Panc1 (cell line): ENCODE results near the gene GSS. TPM values are rescaled to one million over a fixed set of nuclear protein-coding genes. Genes with fewer than 3 reads are reported as not detected.
"Not testable (repeated sequence)": the region's sequence is repeated elsewhere in the genome, so short reads cannot be mapped to it uniquely, and the experiment has no call there.

Experiments used
- ATAC-seq: fragments of 200-7000 bp; cut with Tn5 transposase; 2 replicates; pipeline ENCODE4 v1.9.1; 2020; ENCODE audit warnings: mild to moderate bottlenecking, moderate library complexity
- BruUV-seq: library from RNA; stranded (reverse); fragments of 400-500 nt; replicated peaks from 2 replicates; lab custom pipeline; 2021; lab: Mats Ljungman, UMichigan
- CTCF ChIA-PET: fragments of 300-600 bp; sonication (Branson Sonifier 250); formaldehyde crosslinking; loops from one replicate; lab custom pipeline; 2022; ENCODE audit warnings: antibody characterized with exemption; lab: Charles Lee
- POLR2A ChIA-PET: fragments of 300-600 bp; sonication (Branson Sonifier 250); formaldehyde crosslinking; loops from one replicate; lab custom pipeline; 2022; ENCODE audit warnings: antibody characterized with exemption; lab: Charles Lee
- DNase-seq: peaks from one replicate; pipeline ENCODE4 v3.0.0-alpha.2; 2010; ENCODE audit warnings: low read depth, low spot score
- H3K27ac ChIP-seq: 2 replicates; pipeline ENCODE4 v1.5.1; 2011; ENCODE audit warnings: mild to moderate bottlenecking, low read length, inconsistent platforms
- H3K27me3 ChIP-seq: fragments of 200-500 bp; sonication (Bioruptor generic); 2 replicates; pipeline ENCODE4 v1.6.0; 2014; ENCODE audit warnings: low read length, inconsistent platforms; ENCODE audit not compliant: control insufficient read depth, insufficient read depth
- H3K36me3 ChIP-seq: fragments of 200-500 bp; sonication (Bioruptor generic); 2 replicates; pipeline ENCODE4 v1.5.1; 2014; ENCODE audit warnings: inconsistent platforms, mild to moderate bottlenecking, low read length, moderate library complexity; ENCODE audit not compliant: control insufficient read depth, insufficient read depth
- H3K4me1 ChIP-seq: 2 replicates; pipeline ENCODE4 v1.5.1; 2011; ENCODE audit warnings: inconsistent platforms, mild to moderate bottlenecking, low read length, moderate library complexity; ENCODE audit not compliant: control insufficient read depth, insufficient read depth
- H3K4me3 ChIP-seq, 2 experiments: 2 replicates each; pipeline ENCODE4 v1.5.1; 2011 to 2012; ENCODE audit warnings: low read depth in 2 of 2, low read length in 2 of 2, mild to moderate bottlenecking in 2 of 2, inconsistent platforms in 1 of 2, moderate library complexity in 1 of 2
- H3K9me3 ChIP-seq: fragments of 200-500 bp; sonication (Bioruptor generic); 2 replicates; pipeline ENCODE4 v1.5.1; 2014; ENCODE audit warnings: low read depth, mild to moderate bottlenecking, inconsistent platforms, low read length, moderate library complexity; ENCODE audit not compliant: control insufficient read depth, insufficient read depth
- POLR2AphosphoS5 ChIP-seq: IDR thresholded peaks from 2 replicates; pipeline ENCODE4 v1.6.1; 2012; ENCODE audit warnings: mild to moderate bottlenecking, low read depth, low read length, moderate library complexity
- SIN3A ChIP-seq: IDR thresholded peaks from 2 replicates; pipeline ENCODE4 v1.6.1; 2012; ENCODE audit warnings: low read depth, mild to moderate bottlenecking, low read length, moderate library complexity, borderline replicate concordance; ENCODE audit not compliant: insufficient read depth
- TCF7L2 ChIP-seq: IDR thresholded peaks from 2 replicates; pipeline ENCODE4 v1.6.1; 2011; ENCODE audit warnings: mild to moderate bottlenecking, low read depth, low read length, inconsistent platforms
- in situ Hi-C: cut with HindIII; loops from 2 replicates; pipeline ENCODE4 v1.10.0; 2016; ENCODE audit warnings: low sequenced_read_pairs, low pct_unique_long_range_greater_than_20kb
- intact Hi-C: fragments of 100-400 bp; cut with micrococcal nuclease; formaldehyde crosslinking; loops from one replicate; pipeline ENCODE4 v1.10.0; 2022; ENCODE audit not compliant: unreplicated experiment
- total RNA-seq: library from RNA; stranded (reverse); gene quantifications from one replicate; pipeline ENCODE4 v1.2.1, GENCODE V29; 2021; ENCODE audit not compliant: unreplicated experiment
- TF ChIP-seq, protein P1 (sequence below): fragments of 450-650 bp; IDR thresholded peaks from 2 replicates; pipeline ENCODE4 v1.5.1; 2017; ENCODE audit warnings: mild to moderate bottlenecking
- TF ChIP-seq, protein P2 (sequence below), 2 experiments: IDR thresholded peaks; 2 replicates each; pipeline ENCODE4 v1.6.1; 2011 to 2012; ENCODE audit warnings: low read depth in 2 of 2, control low read depth in 1 of 2, low read length in 1 of 2, mild to moderate bottlenecking in 1 of 2, moderate library complexity in 1 of 2; ENCODE audit not compliant: insufficient read depth in 1 of 2

Gene GSS
- total RNA-seq, 1 experiment from 2014 or later, result 64.8 TPM

DNA sequence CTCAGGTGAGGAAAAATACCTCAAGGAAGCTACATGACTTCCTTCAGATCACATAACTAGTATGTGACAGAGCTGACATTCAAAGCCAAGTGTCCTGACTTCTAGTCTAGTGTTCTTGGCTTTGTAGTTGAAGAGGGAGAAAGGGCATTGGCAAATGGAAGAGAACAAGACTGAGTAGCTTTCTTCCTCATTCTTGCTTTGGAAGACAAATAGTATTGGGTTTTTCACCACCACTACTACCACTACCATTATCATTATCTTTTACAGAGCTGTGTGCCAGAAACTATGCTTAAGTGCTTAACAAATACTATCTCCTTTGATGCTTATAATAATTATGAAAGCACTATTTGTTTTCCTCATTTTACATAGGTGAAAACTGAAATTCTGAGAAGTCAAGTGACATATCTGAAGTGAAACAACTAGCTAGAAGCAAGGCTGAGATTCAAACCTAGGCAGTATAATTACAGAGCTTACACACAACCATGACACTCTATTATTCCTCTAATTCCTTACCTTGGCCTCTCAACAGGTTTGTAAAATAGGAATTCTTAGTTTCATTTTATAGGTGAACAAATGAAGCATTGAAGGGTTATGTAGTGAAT lies 72.4 kb downstream of the GSS start:
- Histone ChIP-seq H3K36me3 (no peaks in the 10 kb centered on the region), H3K27me3 (no peaks in the 10 kb centered on the region), H3K9me3 (no peaks in the 10 kb centered on the region), H3K4me3 (no peak overlapping the region), H3K4me1 (no peaks in the 10 kb centered on the region), H3K27ac (no peak overlapping the region)
- intact Hi-C loops (no loop called here), in situ Hi-C loops (no loop called here)
- CTCF ChIA-PET, result no interaction called here
- ATAC-seq, result no peak
- no peak for DNase-seq
- TF ChIP-seq POLR2AphosphoS5 (no peak), TCF7L2 (no peak), SIN3A (no peak)
- TF ChIP-seq, protein P1, sequence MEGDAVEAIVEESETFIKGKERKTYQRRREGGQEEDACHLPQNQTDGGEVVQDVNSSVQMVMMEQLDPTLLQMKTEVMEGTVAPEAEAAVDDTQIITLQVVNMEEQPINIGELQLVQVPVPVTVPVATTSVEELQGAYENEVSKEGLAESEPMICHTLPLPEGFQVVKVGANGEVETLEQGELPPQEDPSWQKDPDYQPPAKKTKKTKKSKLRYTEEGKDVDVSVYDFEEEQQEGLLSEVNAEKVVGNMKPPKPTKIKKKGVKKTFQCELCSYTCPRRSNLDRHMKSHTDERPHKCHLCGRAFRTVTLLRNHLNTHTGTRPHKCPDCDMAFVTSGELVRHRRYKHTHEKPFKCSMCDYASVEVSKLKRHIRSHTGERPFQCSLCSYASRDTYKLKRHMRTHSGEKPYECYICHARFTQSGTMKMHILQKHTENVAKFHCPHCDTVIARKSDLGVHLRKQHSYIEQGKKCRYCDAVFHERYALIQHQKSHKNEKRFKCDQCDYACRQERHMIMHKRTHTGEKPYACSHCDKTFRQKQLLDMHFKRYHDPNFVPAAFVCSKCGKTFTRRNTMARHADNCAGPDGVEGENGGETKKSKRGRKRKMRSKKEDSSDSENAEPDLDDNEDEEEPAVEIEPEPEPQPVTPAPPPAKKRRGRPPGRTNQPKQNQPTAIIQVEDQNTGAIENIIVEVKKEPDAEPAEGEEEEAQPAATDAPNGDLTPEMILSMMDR, result no peak
- TF ChIP-seq, protein P2, sequence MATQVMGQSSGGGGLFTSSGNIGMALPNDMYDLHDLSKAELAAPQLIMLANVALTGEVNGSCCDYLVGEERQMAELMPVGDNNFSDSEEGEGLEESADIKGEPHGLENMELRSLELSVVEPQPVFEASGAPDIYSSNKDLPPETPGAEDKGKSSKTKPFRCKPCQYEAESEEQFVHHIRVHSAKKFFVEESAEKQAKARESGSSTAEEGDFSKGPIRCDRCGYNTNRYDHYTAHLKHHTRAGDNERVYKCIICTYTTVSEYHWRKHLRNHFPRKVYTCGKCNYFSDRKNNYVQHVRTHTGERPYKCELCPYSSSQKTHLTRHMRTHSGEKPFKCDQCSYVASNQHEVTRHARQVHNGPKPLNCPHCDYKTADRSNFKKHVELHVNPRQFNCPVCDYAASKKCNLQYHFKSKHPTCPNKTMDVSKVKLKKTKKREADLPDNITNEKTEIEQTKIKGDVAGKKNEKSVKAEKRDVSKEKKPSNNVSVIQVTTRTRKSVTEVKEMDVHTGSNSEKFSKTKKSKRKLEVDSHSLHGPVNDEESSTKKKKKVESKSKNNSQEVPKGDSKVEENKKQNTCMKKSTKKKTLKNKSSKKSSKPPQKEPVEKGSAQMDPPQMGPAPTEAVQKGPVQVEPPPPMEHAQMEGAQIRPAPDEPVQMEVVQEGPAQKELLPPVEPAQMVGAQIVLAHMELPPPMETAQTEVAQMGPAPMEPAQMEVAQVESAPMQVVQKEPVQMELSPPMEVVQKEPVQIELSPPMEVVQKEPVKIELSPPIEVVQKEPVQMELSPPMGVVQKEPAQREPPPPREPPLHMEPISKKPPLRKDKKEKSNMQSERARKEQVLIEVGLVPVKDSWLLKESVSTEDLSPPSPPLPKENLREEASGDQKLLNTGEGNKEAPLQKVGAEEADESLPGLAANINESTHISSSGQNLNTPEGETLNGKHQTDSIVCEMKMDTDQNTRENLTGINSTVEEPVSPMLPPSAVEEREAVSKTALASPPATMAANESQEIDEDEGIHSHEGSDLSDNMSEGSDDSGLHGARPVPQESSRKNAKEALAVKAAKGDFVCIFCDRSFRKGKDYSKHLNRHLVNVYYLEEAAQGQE (IDR thresholded peaks at IDR 0.05; ENCODE audit: insufficient read depth in 1 of 2, low read depth in 2 of 2, low read length in 1 of 2), result no peak
- BruUV-seq, result no TSS peak
- POLR2A ChIA-PET, result no interaction called here

DNA sequence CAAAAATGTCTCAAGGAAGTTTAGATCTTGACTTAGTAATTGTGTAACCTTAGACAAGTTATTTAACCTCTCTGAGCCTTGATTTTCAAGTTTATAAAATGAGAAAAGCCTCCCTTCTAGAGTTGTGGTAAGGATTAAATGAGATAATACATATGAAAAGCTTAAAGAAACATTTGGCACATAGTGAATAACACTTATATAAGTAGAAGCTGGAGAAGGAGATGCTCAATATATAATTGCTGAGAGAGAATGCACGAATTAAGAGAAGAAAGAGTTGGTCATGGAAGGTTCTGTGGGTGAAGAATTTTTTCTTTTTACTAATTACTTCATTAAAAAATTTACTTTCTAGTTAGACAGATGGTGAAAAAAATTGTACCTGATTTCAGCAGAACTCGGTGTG lies 73.9 kb downstream of the GSS start:
- ATAC-seq (no peak), DNase-seq (no peak)
- Histone ChIP-seq H3K36me3 (no peaks in the 10 kb centered on the region), H3K27me3 (no peaks in the 10 kb centered on the region), H3K9me3 (no peaks in the 10 kb centered on the region), H3K4me1 (no peaks in the 10 kb centered on the region), H3K4me3 (no peak overlapping the region), H3K27ac (no peak overlapping the region)
- TF ChIP-seq, protein P1, result no peak
- TF ChIP-seq SIN3A, result no peak
- no peak for TF ChIP-seq POLR2AphosphoS5
- TF ChIP-seq TCF7L2, result no peak
- TF ChIP-seq, protein P2 (IDR thresholded peaks at IDR 0.05; ENCODE audit: insufficient read depth in 1 of 2, low read depth in 2 of 2, low read length in 1 of 2), result no peak
- in situ Hi-C loops, result no loop called here
- BruUV-seq, result no TSS peak
- POLR2A ChIA-PET, result no interaction called here
- intact Hi-C loops, result no loop called here
- CTCF ChIA-PET, result no interaction called here

DNA sequence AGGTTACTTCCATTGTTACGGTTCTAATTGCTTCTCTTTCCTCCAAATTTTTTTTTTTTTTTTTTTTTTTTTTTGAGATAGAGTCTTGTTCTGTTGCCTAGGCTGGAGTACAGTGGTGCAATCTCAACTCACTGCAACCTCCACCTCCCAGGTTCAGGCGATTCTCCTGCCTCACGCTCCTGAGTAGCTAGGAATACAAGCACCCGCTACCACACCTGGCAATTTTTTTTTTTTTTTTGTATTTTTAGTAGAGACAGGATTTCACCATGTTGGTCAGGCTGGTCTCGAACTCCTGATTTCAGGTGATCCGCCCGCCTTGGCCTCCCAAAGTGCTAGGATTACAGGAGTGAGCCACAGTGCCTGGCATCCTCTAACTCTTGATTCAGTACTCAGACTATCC lies 74.6 kb downstream of the GSS start:
- H3K27ac ChIP-seq, H3K4me1 ChIP-seq, in situ Hi-C loops, H3K4me3 ChIP-seq, ATAC-seq, BruUV-seq, intact Hi-C loops, H3K27me3 ChIP-seq, DNase-seq, POLR2A ChIA-PET, H3K36me3 ChIP-seq, H3K9me3 ChIP-seq: not testable (repeated sequence)
- CTCF ChIA-PET, result interaction anchor here (0.7 kb wide), 1 partner anchor 217 kb away, joined by 9 read pairs; no protein-coding TSS in a partner anchor
